CD4-positive, alpha-beta T cell treated with Interferon alpha-2 for 1 hour (primary cell): ENCODE data around the gene ALG6.
"Not testable (repeated sequence)": the region's sequence is repeated elsewhere in the genome, so short reads cannot be mapped to it uniquely, and the experiment has no call there.

ENCODE experiments used
- DNase-seq, 2 donors: peaks; one replicate each; pipeline ENCODE4 v3.0.0-alpha.2; 2020 to 2022

Gene ALG6

GRCh38 chr1:63418101-63418500 lies 50.7 kb downstream of the ALG6 start:
- DNase-seq = no peak

- DNase-seq = not testable (repeated sequence)
Measured at GRCh38 chr1:63420746-63421145, 53.3 kb downstream of the ALG6 start.

- DNase-seq = no peak
Measured at GRCh38 chr1:63423649-63424048, 56.2 kb downstream of the ALG6 start.

- DNase-seq = no peak
Measured at GRCh38 chr1:63428815-63429214, 61.4 kb downstream of the ALG6 start.

- no peak for DNase-seq
Measured at GRCh38 chr1:63429281-63429680, 61.9 kb downstream of the ALG6 start.

- DNase-seq = no peak
Measured at GRCh38 chr1:63435161-63435560, 67.7 kb downstream of the ALG6 start.

GRCh38 chr1:63442141-63442475 lies 74.7 kb downstream of the ALG6 start:
- DNase-seq = no peak

GRCh38 chr1:63448731-63449246 lies 81.4 kb downstream of the ALG6 start:
- DNase-seq = no peak

- no peak for DNase-seq
Measured at GRCh38 chr1:63450416-63450815, 83.0 kb downstream of the ALG6 start.

- DNase-seq = no peak
Measured at GRCh38 chr1:63453232-63453631, 85.8 kb downstream of the ALG6 start.

GRCh38 chr1:63454269-63454668 lies 86.8 kb downstream of the ALG6 start:
- DNase-seq = no peak

- no peak for DNase-seq
Measured at GRCh38 chr1:63458750-63459149, 91.3 kb downstream of the ALG6 start.

- DNase-seq = no peak
Measured at GRCh38 chr1:63461661-63462230, 94.3 kb downstream of the ALG6 start.

GRCh38 chr1:63463248-63463647 lies 95.8 kb downstream of the ALG6 start:
- DNase-seq = no peak

- DNase-seq = no peak
Measured at GRCh38 chr1:63466181-63466580, 98.8 kb downstream of the ALG6 start.

- DNase-seq = no peak
Measured at GRCh38 chr1:63466759-63467158, 99.3 kb downstream of the ALG6 start.

- not testable (repeated sequence) for DNase-seq
Measured at GRCh38 chr1:63468683-63469082, 101.3 kb downstream of the ALG6 start.

- no peak for DNase-seq
Measured at GRCh38 chr1:63475761-63476160, 108.3 kb downstream of the ALG6 start.

GRCh38 chr1:63480057-63480456 lies 112.6 kb downstream of the ALG6 start:
- no peak for DNase-seq

GRCh38 chr1:63486629-63487028 lies 119.2 kb downstream of the ALG6 start:
- no peak for DNase-seq

GRCh38 chr1:63487336-63488065 lies 120.1 kb downstream of the ALG6 start:
- DNase-seq = no peak
